GM23338 (cell line): ENCODE measurements around the gene SCIN. TPM values are rescaled to one million over a fixed set of nuclear protein-coding genes. Genes with fewer than 3 reads are reported as not detected.

Experiments used
- ATAC-seq: fragments of 200-7000 bp; cut with Tn5 transposase; 3 replicates; pipeline ENCODE4 v1.9.1; 2020
- DNase-seq: peaks from one replicate; pipeline ENCODE4 v3.0.0-alpha.2; 2015; ENCODE audit warnings: low spot score
- H2AFZ ChIP-seq: fragments of 200-600 bp; sonication (generic); 2 replicates; pipeline ENCODE4 v1.8.0; 2016; ENCODE audit warnings: antibody characterized with exemption, mild to moderate bottlenecking, moderate library complexity
- H3F3A ChIP-seq: fragments of 200-600 bp; sonication (generic); replicated peaks from 2 replicates; pipeline ENCODE4 v1.8.0; 2017; ENCODE audit warnings: antibody characterized with exemption, mixed run types, low read depth
- H3K27ac ChIP-seq: fragments of 200-600 bp; sonication (generic); 2 replicates; pipeline ENCODE4 v1.6.1; 2016; ENCODE audit warnings: low read depth
- H3K27me3 ChIP-seq: fragments of 200-600 bp; sonication (generic); 2 replicates; pipeline ENCODE4 v1.8.0; 2016; ENCODE audit warnings: mild to moderate bottlenecking, mixed run types, moderate library complexity; ENCODE audit not compliant: insufficient read depth
- H3K36me3 ChIP-seq: fragments of 200-600 bp; sonication (generic); 2 replicates; pipeline ENCODE4 v1.8.0; 2016; ENCODE audit warnings: mild to moderate bottlenecking; ENCODE audit not compliant: insufficient read depth
- H3K4me1 ChIP-seq: fragments of 200-600 bp; sonication (generic); 2 replicates; pipeline ENCODE4 v1.8.0; 2016; ENCODE audit warnings: mild to moderate bottlenecking, moderate library complexity; ENCODE audit not compliant: insufficient read depth
- H3K4me2 ChIP-seq: fragments of 200-600 bp; sonication (generic); 2 replicates; pipeline ENCODE4 v1.7.1; 2017; ENCODE audit warnings: mixed run types
- H3K4me3 ChIP-seq: fragments of 200-600 bp; sonication (generic); 2 replicates; pipeline ENCODE4 v1.6.1; 2016; ENCODE audit warnings: mixed run types
- H3K79me2 ChIP-seq: fragments of 200-600 bp; sonication (generic); replicated peaks from 2 replicates; pipeline ENCODE4 v1.8.0; 2017; ENCODE audit warnings: mild to moderate bottlenecking; ENCODE audit not compliant: insufficient read depth
- H3K9me2 ChIP-seq: fragments of 200-600 bp; sonication (generic); 2 replicates; pipeline ENCODE4 v1.8.0; 2017; ENCODE audit not compliant: insufficient read depth
- H4K20me1 ChIP-seq: fragments of 200-600 bp; sonication (generic); replicated peaks from 2 replicates; pipeline ENCODE4 v1.8.0; 2017; ENCODE audit warnings: mild to moderate bottlenecking; ENCODE audit not compliant: insufficient read depth
- H3K27ac Mint-ChIP-seq: 2 replicates; pipeline ENCODE4 v1.8.0; 2020; ENCODE audit warnings: inconsistent platforms, mild to moderate bottlenecking, moderate library complexity, mixed read lengths
- H3K27me3 Mint-ChIP-seq: 3 replicates; pipeline ENCODE4 v1.8.0; 2022; ENCODE audit warnings: low read depth, mild to moderate bottlenecking, moderate library complexity, mixed read lengths, inconsistent platforms; ENCODE audit not compliant: insufficient read depth, poor library complexity
- H3K36me3 Mint-ChIP-seq: 3 replicates; pipeline ENCODE4 v1.8.0; 2021; ENCODE audit warnings: low read depth, mild to moderate bottlenecking, inconsistent platforms, moderate library complexity, mixed read lengths
- H3K4me1 Mint-ChIP-seq: 3 replicates; pipeline ENCODE4 v1.8.0; 2020; ENCODE audit warnings: mild to moderate bottlenecking, inconsistent platforms, mixed read lengths
- H3K4me3 Mint-ChIP-seq: 3 replicates; pipeline ENCODE4 v1.8.0; 2021; ENCODE audit warnings: moderate library complexity, mild to moderate bottlenecking, inconsistent platforms, mixed read lengths
- H3K9me3 Mint-ChIP-seq: 3 replicates; pipeline ENCODE4 v1.8.0; 2020; ENCODE audit warnings: moderate library complexity, mild to moderate bottlenecking, inconsistent platforms, mixed read lengths
- CREB1 ChIP-seq: fragments of 250-450 bp; sonication (Bioruptor Pico); IDR thresholded peaks from 2 replicates; pipeline ENCODE4 v1.5.0; 2020; ENCODE audit warnings: low read depth, mild to moderate bottlenecking, moderate library complexity
- ETS1 ChIP-seq: IDR thresholded peaks from 2 replicates; pipeline ENCODE4 v1.6.1; 2016; ENCODE audit warnings: antibody characterized with exemption
- EZH2 ChIP-seq: fragments of 200-600 bp; sonication (generic); IDR thresholded peaks from one replicate; pipeline ENCODE4 v1.8.0; 2017; ENCODE audit warnings: antibody characterized with exemption, mild to moderate bottlenecking, low read depth; ENCODE audit not compliant: unreplicated experiment
- EZH2phosphoT487 ChIP-seq: fragments of 200-600 bp; sonication (generic); IDR thresholded peaks from one replicate; pipeline ENCODE4 v1.8.1; 2018; ENCODE audit warnings: antibody characterized with exemption; ENCODE audit not compliant: unreplicated experiment
- JUNB ChIP-seq: IDR thresholded peaks from one replicate; pipeline ENCODE4 v1.6.1; 2016; ENCODE audit warnings: antibody characterized with exemption; ENCODE audit not compliant: unreplicated experiment
- NANOG ChIP-seq: IDR thresholded peaks from 2 replicates; pipeline ENCODE4 v1.6.1; 2016; ENCODE audit warnings: antibody characterized with exemption, borderline replicate concordance
- POLR2AphosphoS5 ChIP-seq: IDR thresholded peaks from 2 replicates; pipeline ENCODE4 v1.6.1; 2016; ENCODE audit warnings: antibody characterized with exemption, low read depth
- STAT1 ChIP-seq: IDR thresholded peaks from one replicate; pipeline ENCODE4 v1.6.1; 2016; ENCODE audit warnings: antibody characterized with exemption; ENCODE audit not compliant: unreplicated experiment
- ZNF114 ChIP-seq: fragments of 250-450 bp; sonication (Bioruptor Pico); IDR thresholded peaks from 2 replicates; pipeline ENCODE4 v1.5.0; 2020; ENCODE audit warnings: mild to moderate bottlenecking, moderate library complexity
- ZNF331 ChIP-seq: fragments of 250-450 bp; sonication (Bioruptor Pico); IDR thresholded peaks from 2 replicates; pipeline ENCODE4 v1.5.0; 2020; ENCODE audit warnings: low read depth, mild to moderate bottlenecking, moderate library complexity
- polyA plus RNA-seq: library from polyadenylated mRNA; unstranded; fragments of >200 nt; fragmentation: Nextera tagmentation; extraction: Ambion mirVana; gene quantifications from 2 replicates; pipeline ENCODE4 v1.2.1, GENCODE V29; 2016
- total RNA-seq: library from RNA; depleted of rRNA; stranded (reverse); fragments of >200 nt; shearing (Covaris generic); gene quantifications from 2 replicates; pipeline ENCODE4 v1.2.3, GENCODE V29; 2014
- TF ChIP-seq, protein P1 (sequence below): IDR thresholded peaks from one replicate; pipeline ENCODE4 v1.6.1; 2018; ENCODE audit warnings: antibody characterized with exemption; ENCODE audit not compliant: unreplicated experiment
- TF ChIP-seq, protein P2 (sequence below), 2 experiments: fragments of 200-600 bp in 1 of 2; sonication (generic) in 1 of 2; conservative IDR thresholded peaks; 2 replicates each; pipeline versions ENCODE4 v1.5.1 to v1.6.1; 2016 to 2017; ENCODE audit warnings: antibody characterized with exemption in 2 of 2, low read depth in 2 of 2, mild to moderate bottlenecking in 2 of 2, moderate library complexity in 1 of 2

Gene SCIN
- total and polyA plus RNA-seq, 2 experiments from 2014 or later = 0.80 to 0.92 TPM

GRCh38 chr7:12650080-12650479 lies 79.6 kb downstream of the SCIN start:
- DNase-seq = no peak
- Mint-ChIP-seq H3K27me3 (no peaks in the 10 kb centered on the region), H3K4me3 (no peak overlapping the region), H3K27ac (no peak overlapping the region), H3K36me3 (no peaks in the 10 kb centered on the region), H3K9me3 (no peaks in the 10 kb centered on the region), H3K4me1 (peaks cover 18% of the 10 kb centered on the region)
- Histone ChIP-seq H3K4me3 (no peak overlapping the region), H3K4me1 (peaks cover 20% of the 10 kb centered on the region), H3K27me3 (no peaks in the 10 kb centered on the region), H3K79me2 (no peaks in the 10 kb centered on the region), H3F3A (no peaks in the 10 kb centered on the region), H3K4me2 (no peak overlapping the region), H2AFZ (no peak overlapping the region), H3K36me3 (no peaks in the 10 kb centered on the region), H3K9me2 (no peaks in the 10 kb centered on the region), H4K20me1 (no peaks in the 10 kb centered on the region), H3K27ac (no peak overlapping the region)
- TF ChIP-seq JUNB (no peak), CREB1 (CRISPR knock-in tag) (no peak), NANOG (no peak), ZNF114 (CRISPR knock-in tag) (no peak), EZH2 (no peak), EZH2phosphoT487 (no peak)
- TF ChIP-seq, protein P1, sequence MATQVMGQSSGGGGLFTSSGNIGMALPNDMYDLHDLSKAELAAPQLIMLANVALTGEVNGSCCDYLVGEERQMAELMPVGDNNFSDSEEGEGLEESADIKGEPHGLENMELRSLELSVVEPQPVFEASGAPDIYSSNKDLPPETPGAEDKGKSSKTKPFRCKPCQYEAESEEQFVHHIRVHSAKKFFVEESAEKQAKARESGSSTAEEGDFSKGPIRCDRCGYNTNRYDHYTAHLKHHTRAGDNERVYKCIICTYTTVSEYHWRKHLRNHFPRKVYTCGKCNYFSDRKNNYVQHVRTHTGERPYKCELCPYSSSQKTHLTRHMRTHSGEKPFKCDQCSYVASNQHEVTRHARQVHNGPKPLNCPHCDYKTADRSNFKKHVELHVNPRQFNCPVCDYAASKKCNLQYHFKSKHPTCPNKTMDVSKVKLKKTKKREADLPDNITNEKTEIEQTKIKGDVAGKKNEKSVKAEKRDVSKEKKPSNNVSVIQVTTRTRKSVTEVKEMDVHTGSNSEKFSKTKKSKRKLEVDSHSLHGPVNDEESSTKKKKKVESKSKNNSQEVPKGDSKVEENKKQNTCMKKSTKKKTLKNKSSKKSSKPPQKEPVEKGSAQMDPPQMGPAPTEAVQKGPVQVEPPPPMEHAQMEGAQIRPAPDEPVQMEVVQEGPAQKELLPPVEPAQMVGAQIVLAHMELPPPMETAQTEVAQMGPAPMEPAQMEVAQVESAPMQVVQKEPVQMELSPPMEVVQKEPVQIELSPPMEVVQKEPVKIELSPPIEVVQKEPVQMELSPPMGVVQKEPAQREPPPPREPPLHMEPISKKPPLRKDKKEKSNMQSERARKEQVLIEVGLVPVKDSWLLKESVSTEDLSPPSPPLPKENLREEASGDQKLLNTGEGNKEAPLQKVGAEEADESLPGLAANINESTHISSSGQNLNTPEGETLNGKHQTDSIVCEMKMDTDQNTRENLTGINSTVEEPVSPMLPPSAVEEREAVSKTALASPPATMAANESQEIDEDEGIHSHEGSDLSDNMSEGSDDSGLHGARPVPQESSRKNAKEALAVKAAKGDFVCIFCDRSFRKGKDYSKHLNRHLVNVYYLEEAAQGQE = no peak
- ATAC-seq = no peak

DNA sequence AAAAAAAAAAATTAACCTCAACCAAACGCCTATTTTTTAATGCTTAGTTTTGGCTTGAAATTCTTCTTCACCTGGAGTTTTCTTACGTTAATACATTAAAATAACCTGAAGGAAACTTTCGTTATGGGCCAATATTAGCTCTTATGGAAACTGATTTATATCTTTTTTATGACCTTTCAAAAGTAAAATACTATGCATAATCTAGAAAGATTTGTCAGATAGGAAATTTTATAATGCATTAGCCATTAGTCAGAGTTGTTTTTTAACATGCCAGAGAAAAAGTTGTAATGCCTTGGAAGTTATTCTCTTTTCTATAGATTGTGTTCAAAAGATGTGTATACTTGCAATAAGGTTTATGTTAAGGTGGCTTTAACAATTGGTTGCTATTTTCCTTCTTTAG lies 82.6 kb downstream of the SCIN start:
- Histone ChIP-seq H3K4me1 (no peaks in the 10 kb centered on the region; the same call in 1 of the 2 replicates), H3K4me3 (no peak overlapping the region), H2AFZ (no peak overlapping the region), H4K20me1 (no peaks in the 10 kb centered on the region), H3F3A (no peaks in the 10 kb centered on the region), H3K4me2 (no peak overlapping the region), H3K27me3 (no peaks in the 10 kb centered on the region), H3K36me3 (no peaks in the 10 kb centered on the region), H3K9me2 (no peaks in the 10 kb centered on the region), H3K27ac (no peak overlapping the region), H3K79me2 (no peaks in the 10 kb centered on the region)
- no peaks in the 10 kb centered on the region for H3K36me3 Mint-ChIP-seq
- H3K9me3 Mint-ChIP-seq = no peaks in the 10 kb centered on the region
- H3K4me1 Mint-ChIP-seq = peaks cover 9% of the 10 kb centered on the region; the same call in 2 of the 3 replicates
- H3K4me3 Mint-ChIP-seq = no peak overlapping the region
- no peak overlapping the region for H3K27ac Mint-ChIP-seq
- DNase-seq = no peak
- no peaks in the 10 kb centered on the region for H3K27me3 Mint-ChIP-seq
- ATAC-seq = no peak
- TF ChIP-seq EZH2 (no peak), POLR2AphosphoS5 (no peak), JUNB (no peak), ETS1 (no peak), ZNF331 (CRISPR knock-in tag) (no peak), EZH2phosphoT487 (no peak), NANOG (no peak), STAT1 (no peak), CREB1 (CRISPR knock-in tag) (no peak)
- TF ChIP-seq, protein P2, sequence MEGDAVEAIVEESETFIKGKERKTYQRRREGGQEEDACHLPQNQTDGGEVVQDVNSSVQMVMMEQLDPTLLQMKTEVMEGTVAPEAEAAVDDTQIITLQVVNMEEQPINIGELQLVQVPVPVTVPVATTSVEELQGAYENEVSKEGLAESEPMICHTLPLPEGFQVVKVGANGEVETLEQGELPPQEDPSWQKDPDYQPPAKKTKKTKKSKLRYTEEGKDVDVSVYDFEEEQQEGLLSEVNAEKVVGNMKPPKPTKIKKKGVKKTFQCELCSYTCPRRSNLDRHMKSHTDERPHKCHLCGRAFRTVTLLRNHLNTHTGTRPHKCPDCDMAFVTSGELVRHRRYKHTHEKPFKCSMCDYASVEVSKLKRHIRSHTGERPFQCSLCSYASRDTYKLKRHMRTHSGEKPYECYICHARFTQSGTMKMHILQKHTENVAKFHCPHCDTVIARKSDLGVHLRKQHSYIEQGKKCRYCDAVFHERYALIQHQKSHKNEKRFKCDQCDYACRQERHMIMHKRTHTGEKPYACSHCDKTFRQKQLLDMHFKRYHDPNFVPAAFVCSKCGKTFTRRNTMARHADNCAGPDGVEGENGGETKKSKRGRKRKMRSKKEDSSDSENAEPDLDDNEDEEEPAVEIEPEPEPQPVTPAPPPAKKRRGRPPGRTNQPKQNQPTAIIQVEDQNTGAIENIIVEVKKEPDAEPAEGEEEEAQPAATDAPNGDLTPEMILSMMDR (conservative IDR thresholded peaks at IDR 0.05; ENCODE audit: low read depth in 2 of 2) = no peak
